Right ventricle myocardium superior (tissue), 1 donor: ENCODE measurements around the gene RBP4. TPM values are rescaled to one million over a fixed set of nuclear protein-coding genes. Genes with fewer than 3 reads are reported as not detected.
A peak's percentile ranks its signal among the peaks of the same experiment; 100 is the strongest.

Source experiments
- ATAC-seq: fragments of 200-7000 bp; cut with Tn5 transposase; one replicate; pipeline ENCODE4 v1.9.1; 2020; ENCODE audit warnings: mild to moderate bottlenecking; ENCODE audit not compliant: poor library complexity
- DNase-seq: peaks from one replicate; pipeline ENCODE4 v3.0.0-alpha.2; 2020
- intact Hi-C: fragments of 100-400 bp; cut with DNase I; formaldehyde crosslinking; loops from one replicate; pipeline ENCODE4 v1.11.2; 2022
- long read RNA-seq: library from polyadenylated mRNA; unstranded; transcript quantifications from one replicate; pipeline ENCODE4 v2.0.0, GENCODE V29; 2021
- total RNA-seq: library from RNA; stranded (reverse); fragmentation: NEBNext Ultra II Directional; extraction: Animal tissue kit (Norgen Biotek cat#: 25700); gene quantifications from one replicate; pipeline ENCODE4 v1.2.1, GENCODE V29; 2021
- donor health status: DM: no; HTN: yes; CAD: no; lungs with severe emphysema.

RBP4 gene
- 4.9 TPM for total RNA-seq
- long read RNA-seq, transcript RBP4-201 (6 exons, 1,068 nt) = major isoform, 10 of 11 reads
- long read RNA-seq, partial matches to known transcripts = 0 of 11 reads
- long read RNA-seq, other reads (novel, unspliced or antisense) = 0 of 11 reads

DNA sequence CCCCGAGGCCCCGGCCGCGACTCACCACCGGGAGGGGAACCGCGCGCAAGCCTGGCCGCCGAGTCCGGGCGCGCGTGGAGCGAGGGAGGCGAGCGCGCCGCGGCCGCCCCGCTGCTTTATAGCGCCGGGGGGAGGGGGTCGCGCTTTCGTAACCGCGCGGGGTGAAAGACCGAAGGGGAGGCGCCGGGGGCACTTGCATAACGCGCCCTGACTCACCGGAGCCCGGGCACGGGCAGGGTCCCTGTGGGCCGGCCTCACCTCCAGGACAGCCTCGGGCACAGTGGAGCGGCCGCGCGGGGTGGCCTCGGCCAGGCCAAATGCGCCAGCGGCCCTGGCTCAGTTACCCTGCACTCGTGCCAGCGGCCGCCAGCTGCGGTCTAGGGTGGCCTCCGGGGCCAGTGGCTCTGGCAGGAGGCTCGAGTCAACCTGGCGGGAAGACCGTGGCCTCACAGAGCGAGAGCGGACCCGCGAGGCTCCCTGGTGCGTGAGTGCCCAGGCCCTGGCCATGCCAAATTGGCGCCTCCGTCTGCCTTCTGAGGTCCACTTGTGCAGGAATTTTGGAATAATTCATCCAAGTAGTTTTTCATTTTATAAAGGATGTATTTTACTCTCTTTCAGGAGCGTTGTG lies at the start of gene RBP4:
Gene RBP4, minus strand, starts transcription at position 90 of the 628 bp plus-strand sequence. CDS start 207 bp downstream, outside the sequence.
- intact Hi-C loops = no loop called here
- ATAC-seq = peak; percentile 36
- DNase-seq = no peak

DNA sequence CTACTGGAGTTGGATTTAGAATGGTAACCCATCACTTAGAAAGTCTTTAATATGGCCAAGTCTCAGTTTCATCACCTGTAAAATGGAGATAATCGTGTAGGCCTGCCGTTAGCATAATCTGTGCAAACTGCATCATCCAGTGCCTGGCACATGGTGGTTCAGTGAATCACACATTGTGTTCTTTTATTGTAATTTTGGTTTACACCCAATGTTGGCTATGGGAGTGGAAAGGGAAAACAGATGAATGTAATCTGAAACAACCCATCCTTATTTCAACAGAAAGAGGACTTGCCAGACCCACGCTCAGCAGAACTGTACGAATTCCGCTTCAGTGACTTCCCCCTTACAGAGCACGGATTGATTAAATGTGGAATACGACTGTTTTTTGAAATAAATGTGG lies 38.8 kb upstream of the RBP4 start:
- intact Hi-C loops = no loop called here
- DNase-seq (no peak), ATAC-seq (no peak)

DNA sequence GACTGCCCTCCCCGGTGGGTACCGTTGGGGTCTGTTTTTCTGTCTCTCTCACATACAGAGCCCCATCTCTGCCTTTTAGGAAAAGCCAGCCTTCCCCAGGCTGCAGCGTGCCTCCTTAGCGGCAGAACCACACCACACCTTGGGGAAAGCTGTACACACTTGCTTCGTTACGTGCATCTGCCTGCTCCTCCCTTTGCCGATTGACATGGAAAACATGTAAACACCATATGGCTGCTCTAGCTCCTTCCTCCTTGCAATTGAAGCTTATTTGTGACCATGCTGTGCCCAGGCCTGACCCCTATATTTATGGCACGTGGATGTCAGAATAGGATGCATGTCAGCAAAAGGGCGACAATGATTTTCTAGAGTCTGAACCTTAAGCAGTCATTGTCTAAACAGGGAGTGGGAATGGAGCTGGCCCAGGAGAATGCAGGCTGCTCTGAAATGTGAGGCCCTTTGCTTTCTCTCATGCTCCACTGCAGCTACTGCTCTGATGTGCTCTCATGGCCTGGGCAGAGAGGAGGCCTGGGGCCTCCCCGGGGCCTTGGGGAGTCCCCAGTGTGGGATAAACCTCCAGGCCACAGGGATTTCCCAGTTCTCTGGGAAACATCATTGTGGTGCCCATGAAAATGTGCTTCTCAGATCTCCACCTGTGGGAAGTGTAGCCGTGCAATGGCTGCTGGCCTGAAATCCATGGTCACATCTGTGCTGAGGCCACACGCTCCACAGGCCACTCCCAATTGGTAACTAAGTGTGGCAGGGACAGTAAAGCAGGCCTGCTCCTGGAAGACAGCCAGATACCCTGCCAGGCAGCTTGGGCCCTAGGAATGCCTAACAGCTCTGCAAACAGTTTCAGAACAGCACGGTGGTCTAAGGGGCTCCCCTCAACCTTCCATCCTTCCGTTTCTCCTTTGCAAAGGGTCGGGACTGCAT lies 29.9 kb upstream of the RBP4 start:
- no peak for ATAC-seq
- no peak for DNase-seq
- intact Hi-C loops = no loop called here

DNA sequence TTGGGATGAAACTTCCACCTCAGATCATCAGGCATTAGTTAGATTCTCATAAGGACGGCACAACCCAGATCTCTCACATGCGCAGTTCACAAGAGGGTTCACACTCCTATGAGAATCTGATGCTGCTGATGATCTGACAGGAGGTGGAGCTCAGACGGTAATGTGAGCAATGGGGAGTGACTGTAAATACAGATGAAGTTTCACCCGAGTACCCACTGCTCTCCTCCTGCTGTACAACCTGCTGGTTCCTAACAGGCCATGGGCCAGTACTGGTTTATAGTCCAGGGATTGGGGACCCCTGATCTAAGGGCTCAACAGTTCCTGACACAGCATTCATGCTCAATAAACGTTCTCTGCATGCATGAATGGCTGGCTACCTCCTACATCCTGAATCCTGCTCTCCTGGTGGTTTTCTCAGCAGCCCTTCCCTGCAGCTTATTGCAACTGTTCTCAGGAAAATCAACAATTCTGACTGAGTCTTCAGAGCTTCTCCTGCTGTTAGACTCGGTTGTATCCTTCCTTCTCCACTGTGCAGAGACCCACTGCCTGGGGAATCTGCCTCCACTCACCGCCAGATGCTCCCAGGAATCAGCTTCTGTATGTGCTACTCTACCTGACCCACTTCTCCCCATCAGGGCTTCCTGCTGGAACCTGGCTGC lies 28.7 kb upstream of the RBP4 start:
- no peak for DNase-seq
- no peak for ATAC-seq
- intact Hi-C loops = no loop called here

DNA sequence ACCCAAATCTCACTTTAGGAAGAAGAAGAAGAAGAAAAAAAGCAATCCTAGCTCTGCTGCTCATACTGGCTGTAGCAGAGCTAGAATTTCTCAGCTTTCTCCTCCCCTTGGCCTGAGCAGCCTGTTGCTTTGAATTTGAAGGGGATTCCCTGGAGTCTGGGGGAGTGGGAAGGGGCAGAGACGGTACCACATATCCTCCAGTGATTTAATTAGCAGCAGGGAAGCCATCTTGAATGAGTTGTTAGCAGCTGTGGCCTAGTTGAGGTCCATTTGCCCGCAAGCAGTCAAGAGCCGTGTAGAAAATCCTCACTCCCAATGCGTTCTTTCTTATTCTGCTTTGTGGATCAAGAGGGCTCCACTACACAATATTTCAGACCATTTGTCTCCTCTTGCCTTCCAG lies 27.8 kb upstream of the RBP4 start:
- no peak for ATAC-seq
- intact Hi-C loops = no loop called here

DNA sequence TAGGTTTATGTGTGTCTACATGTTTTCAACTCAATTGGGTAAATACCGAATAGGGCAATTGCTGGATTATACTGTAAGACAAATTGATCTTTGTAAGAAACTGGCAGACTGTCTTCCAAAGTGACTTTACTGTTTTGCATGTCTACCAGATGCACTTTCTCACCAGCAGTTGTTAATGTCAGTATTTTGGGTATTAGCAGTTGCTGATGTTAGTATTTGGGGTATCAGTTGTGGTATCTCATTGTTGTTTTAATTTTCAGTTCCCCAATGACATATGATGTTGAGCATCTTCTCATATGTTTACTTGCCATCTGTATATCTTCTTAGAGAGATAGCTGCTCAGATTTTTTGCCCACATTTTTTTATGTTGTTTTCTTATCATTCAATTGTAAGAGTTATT lies 21.9 kb upstream of the RBP4 start:
- ATAC-seq (no peak), DNase-seq (no peak)
- intact Hi-C loops = no loop called here

More for the DNA sequence above, 27.8 kb upstream of the RBP4 start:
- no peak for DNase-seq

DNA sequence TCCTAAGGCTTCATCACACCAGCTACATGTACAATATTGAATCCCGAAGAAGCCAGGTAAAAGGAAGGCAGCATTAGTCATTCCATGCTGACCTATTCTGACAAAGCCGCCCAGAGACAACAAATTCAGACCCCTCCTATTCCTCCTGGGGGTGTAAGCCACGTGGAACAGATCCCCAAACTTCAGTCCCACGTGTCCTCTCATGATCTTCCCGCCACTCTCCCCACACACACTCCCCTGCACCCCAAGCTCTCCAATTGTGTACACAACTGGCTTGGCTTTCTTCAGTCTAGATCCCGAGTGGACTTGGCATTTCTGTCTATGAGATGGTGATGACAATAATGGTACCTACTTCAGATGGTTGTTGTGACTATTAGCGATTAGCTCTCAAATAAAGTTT lies 19.9 kb upstream of the RBP4 start:
- intact Hi-C loops = no loop called here
- ATAC-seq = no peak
- no peak for DNase-seq

DNA sequence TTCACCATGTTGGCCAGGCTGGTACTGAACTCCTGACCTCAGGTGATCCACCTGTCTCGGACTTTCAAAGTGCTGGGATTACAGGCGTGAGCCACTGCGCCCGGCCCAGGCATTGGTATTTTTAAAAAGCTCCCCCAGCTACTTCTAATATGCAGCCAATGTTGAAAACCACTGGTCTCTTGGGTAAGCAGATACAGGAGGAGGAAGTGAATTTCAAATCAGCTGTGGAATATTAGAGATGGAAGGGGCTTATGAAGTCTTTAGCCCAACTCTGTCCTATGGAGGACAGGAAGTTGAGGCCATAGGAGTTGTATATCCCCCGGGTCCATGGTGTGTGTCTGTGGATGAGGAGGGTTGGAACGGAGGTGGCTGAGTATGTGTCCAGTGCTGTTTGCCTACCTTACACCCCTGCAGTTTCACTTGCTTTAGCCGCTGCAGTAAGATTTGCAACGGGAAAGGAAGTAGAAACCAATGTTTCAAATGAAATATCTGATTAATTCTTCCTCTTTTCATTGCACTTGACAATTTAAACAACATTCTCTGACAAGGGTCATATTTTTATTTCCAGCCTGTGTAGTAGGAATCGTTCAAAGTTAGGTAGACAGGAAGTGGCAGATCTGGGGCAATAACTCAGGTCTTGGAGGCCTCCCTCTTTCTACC lies 14.7 kb upstream of the RBP4 start:
- ATAC-seq (no peak), DNase-seq (no peak)
- intact Hi-C loops = no loop called here

DNA sequence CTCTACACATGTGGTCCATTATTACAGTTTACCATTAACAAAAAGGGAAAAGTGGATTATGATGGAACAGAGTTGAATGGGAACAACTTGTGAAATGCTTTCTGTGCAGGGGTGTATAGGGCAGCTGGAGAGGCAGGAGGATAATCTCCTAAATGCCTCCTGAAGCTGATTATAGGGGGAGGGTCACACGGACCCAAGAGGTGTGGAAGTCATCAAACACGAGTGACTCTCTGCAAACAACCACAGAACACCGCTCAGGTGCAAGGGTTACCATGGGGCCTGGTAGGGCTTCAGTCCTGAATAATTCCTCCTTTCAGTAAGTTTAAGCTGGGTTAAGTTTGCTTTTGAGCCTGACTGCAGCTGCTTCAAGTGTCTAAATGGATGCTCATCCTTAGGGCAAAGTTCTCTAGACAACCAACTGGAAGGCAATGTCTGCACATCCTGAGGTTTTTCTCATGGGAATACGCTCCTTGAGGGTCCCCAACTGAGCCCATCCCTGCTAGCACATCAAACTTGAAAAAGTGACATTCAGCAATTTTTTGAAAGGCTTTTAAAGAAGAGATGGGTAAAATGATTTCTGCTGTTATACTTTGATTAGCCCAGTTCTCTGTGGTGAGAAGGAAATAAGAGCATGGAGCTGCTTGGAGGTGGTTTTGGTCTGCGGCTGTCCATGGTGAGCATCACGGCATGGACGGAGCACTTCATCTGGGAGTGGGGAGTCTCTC lies 13.2 kb upstream of the RBP4 start:
- intact Hi-C loops = no loop called here
- DNase-seq (no peak), ATAC-seq (no peak)

DNA sequence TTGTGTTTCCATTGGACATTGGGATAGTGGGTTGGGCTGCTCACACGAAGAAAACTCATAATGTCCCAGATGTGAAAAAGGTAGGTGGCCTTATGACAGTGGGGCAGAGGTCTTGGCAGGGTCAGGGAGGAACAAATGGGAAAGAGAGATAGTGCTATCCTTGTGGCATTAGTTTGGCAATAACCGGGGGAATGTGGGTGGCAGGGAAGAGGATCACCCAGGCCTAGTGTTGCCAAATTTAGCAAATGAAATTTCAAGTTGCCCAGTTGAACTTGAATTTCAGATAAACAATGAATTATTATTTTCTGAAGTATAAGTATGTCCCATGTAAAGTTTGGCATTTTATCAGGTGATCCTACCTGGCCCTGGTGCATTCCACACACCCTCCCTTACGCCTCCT lies 12.1 kb upstream of the RBP4 start:
- DNase-seq = no peak
- intact Hi-C loops = no loop called here
- no peak for ATAC-seq

DNA sequence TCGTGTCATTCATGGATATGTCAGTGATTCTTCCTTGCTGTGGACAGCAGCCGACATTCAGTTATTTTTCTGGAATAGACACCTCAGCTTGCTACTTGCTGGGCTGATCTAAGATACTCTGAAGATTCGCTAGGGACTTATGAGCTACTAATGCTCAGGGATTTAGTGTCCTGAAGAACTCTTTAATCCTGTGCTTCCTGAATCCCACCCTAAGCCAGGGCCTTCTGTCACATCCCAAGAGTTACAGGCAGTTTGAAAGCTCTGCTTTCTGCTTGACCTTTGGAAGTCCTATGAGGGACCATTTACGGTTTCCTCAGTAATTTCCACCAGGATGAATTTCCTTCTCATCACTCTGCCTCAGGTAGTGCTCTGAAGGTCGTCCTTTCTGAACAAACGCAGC lies 11.3 kb upstream of the RBP4 start, which contains the start of gene PDE6C:
Gene PDE6C, plus strand, starts transcription at position 227 of the 400 bp plus-strand sequence. CDS start 189 bp downstream, outside the sequence.
- ATAC-seq (no peak), DNase-seq (no peak)
- intact Hi-C loops = no loop called here

DNA sequence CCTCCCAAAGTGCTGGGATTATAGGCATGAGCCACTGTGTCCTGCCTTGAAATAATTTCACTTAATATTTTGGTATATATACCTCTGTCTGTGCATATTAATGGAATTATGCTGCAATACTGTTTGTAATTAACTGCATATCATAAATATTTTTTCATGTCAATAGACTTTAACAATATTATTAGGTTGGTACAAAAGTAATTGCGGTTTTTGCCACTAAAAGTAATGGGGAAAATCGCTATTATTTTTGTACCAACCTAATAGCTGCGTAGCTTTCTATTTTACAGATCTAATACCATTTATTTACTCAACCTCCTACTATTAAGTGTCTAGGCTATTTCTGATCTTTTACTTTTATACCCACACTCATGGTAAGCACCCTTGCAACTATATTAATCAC lies 7.4 kb upstream of the RBP4 start:
- no peak for ATAC-seq
- intact Hi-C loops = no loop called here

DNA sequence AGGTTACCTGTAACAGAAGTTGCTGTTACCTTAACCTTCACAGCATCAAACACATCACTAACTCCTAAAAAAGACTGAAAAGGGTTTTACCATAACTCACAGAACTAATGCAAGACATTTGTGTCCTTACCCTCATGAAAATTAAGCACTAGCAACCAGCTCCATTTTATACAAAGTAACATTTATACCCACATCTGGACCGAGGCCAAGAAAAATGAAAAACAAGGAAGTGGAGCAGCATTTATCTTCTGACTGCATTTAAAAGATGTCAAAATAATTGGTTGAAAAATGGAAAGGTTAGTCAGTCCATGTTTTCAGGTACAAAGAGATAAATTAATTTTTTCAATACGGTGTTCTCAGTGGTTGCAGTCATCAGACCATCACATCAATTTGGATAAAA lies 3.1 kb upstream of the RBP4 start:
- intact Hi-C loops = no loop called here
- ATAC-seq (no peak), DNase-seq (no peak)

More for the DNA sequence above, 7.4 kb upstream of the RBP4 start:
- DNase-seq = no peak

DNA sequence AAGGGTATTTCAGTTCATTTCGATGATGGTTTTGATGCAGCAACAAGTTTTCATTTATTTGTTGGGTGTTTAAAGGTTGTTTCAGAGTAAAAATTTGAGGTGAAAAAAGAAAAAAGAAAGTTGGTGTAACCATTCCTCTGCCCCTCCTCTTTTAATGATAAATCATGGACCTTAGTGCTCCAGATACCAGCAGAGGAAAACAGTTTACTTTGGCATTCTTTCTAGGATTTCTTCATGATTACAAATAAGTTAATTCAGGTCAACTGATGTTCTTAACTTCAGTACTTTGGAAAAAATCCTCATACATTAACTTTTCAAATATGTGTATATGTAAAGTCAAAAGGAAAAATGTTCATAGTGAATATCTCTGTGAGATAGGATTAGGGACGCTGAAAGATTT lies 2.0 kb upstream of the RBP4 start:
- intact Hi-C loops = no loop called here
- DNase-seq (no peak), ATAC-seq (no peak)

DNA sequence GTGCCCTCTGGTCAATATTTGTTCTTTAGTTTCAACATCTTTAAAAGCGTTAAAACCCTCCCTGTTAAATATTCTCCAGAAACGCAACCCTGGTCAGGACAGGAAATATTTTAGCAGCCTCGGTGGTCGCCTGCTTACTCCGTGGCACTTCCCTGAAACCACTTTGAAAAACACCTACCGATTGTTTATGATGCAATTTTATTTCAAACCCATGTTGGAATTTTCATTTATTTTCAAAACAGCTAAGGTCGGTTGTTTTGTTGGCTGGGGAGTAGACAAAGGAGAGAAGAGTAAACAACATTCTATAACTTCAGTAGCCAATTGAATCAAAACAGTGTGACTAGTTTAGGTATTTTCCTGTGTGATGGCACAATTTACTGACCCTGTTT lies 733 bp upstream of the RBP4 start:
- ATAC-seq = no peak
- intact Hi-C loops = no loop called here

DNA sequence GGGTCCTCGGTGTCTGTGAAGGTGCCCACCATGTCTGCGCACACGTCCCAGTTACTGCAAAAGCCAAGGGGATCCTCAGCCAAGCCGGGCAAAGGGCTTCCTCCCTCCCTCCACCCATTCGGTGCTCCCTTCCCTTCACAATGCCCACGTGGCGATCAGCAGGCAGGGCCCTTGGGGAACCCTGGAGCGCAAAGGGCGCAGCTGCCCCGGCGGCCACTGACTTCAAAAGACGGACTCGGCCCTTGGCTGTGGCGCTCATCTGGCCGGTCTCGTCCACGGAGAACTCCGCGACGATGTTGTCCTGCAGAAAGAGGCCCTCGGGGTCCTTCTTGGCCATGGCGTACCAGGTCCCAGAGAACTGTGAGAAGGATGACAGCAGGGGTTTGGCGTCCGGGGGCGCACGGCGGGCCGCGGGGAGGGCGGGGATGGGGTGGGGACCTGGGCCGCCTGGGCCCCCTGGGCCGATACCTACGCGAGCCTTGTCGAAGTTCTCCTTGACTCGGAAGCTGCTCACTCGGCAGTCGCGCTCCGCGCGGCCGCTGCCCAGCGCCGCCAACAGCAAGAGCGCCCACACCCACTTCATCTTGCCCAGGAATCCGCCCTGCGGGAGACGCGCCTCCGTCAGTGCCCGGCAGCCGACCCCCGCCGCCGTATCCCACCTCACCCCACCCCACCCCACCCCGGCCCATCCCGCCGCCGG lies 439 bp downstream of the RBP4 start:
- intact Hi-C loops = no loop called here
- peak; percentile 38 for ATAC-seq
- DNase-seq = no peak

More for the DNA sequence above, 733 bp upstream of the RBP4 start:
- no peak for DNase-seq

DNA sequence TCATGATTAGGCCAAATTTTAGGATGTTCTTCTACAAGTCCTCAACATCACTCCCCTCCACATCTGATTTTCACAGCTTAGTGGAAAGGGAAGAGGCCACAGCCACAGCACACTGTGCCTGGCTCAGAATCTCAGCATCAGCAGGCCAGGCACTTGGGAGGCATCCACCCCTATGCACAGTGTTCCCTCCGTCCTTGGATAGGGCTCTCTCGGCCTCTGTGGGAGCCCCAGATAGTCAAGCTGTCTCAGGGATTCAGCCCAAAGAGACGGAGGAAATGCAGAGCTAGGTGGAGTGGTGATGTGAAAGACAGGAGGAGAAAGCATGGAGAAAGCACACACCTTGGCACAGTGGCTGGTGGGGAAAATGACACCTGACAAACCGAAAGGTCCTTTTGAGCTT lies 1.3 kb downstream of the RBP4 start:
- intact Hi-C loops = no loop called here
- ATAC-seq (no peak), DNase-seq (no peak)

DNA sequence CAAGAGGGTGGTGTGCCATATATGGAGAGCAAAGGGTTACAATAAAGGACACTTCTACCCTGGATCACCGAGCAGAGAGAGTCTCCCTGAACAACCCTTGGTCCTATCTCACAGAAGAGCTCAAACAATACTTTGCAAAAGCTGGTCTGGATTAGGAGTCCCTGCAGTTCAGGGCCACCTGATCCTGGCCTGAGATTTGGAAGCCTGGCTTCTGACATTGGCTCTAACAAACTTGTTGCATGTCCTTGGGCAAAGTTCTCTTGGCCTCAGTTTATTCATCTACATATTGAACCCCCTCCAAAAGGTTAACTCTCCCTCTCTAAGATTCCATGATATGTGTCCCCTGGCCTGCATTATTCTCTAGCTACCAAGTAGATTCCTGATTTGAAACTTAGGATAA lies 1.7 kb downstream of the RBP4 start:
- ATAC-seq (no peak), DNase-seq (no peak)
- intact Hi-C loops = no loop called here
